Kidney (tissue), 14 donors: ENCODE measurements around the gene CHPF. TPM values are rescaled to one million over a fixed set of nuclear protein-coding genes. Genes with fewer than 3 reads are reported as not detected.

Experiments used
- DNase-seq, 5 donors: peaks; one replicate each; pipeline ENCODE4 v3.0.0-alpha.2; 2013 to 2020
- FAIRE-seq: peaks from 2 replicates; lab custom pipeline; 2012; peaks lifted over from hg19 to GRCh38; lab: Jason Lieb, UNC
- H3K27ac ChIP-seq, 2 donors: one replicate each; pipeline ENCODE4 v1.7.0; 2013; ENCODE audit warnings: low read depth in 2 of 2, low read length in 2 of 2, inconsistent platforms in 1 of 2
- H3K27me3 ChIP-seq: one replicate; pipeline ENCODE4 v1.7.1; 2013; ENCODE audit warnings: low read length, inconsistent platforms; ENCODE audit not compliant: control insufficient read depth, insufficient read depth
- H3K36me3 ChIP-seq, 3 donors: one replicate each; pipeline versions ENCODE4 v1.7.0 to v1.7.1; 2013; ENCODE audit warnings: low read length in 3 of 3, control low read depth in 1 of 3, inconsistent platforms in 1 of 3; ENCODE audit not compliant: insufficient read depth in 3 of 3, control insufficient read depth in 2 of 3
- H3K4me1 ChIP-seq, 3 donors: one replicate each; pipeline versions ENCODE4 v1.7.0 to v1.7.1; 2013; ENCODE audit warnings: low read length in 3 of 3, inconsistent platforms in 1 of 3, low read depth in 1 of 3; ENCODE audit not compliant: control insufficient read depth in 2 of 3, insufficient read depth in 2 of 3
- H3K4me3 ChIP-seq, 3 donors: one replicate each; pipeline versions ENCODE4 v1.7.0 to v1.8.1; 2013; ENCODE audit warnings: low read length in 3 of 3, control low read depth in 1 of 3, inconsistent platforms in 1 of 3
- H3K9ac ChIP-seq, 3 donors: one replicate each; pipeline versions ENCODE4 v1.7.0 to v1.7.1; 2013; ENCODE audit warnings: low read length in 3 of 3, control low read depth in 1 of 3, inconsistent platforms in 1 of 3
- H3K9me3 ChIP-seq, 3 donors: one replicate each; pipeline versions ENCODE4 v1.7.0 to v1.7.1; 2013; ENCODE audit warnings: low read length in 3 of 3, control low read depth in 1 of 3, inconsistent platforms in 1 of 3; ENCODE audit not compliant: control insufficient read depth in 2 of 3, insufficient read depth in 1 of 3
- CTCF ChIP-seq: IDR thresholded peaks from 3 replicates; pipeline ENCODE4 v1.5.1; 2012; ENCODE audit warnings: mild to moderate bottlenecking, moderate library complexity, borderline replicate concordance; ENCODE audit not compliant: insufficient read depth; ENCODE audit errors: extremely low read depth
- intact Hi-C: fragments of 100-400 bp; cut with DNase I; formaldehyde crosslinking; loops from one replicate; pipeline ENCODE4 v1.11.1; 2022
- polyA plus RNA-seq: library from polyadenylated mRNA; stranded (reverse); fragments of 350-450 nt; fragmentation: Illumina TruSeq; extraction: RNeasy Lipid Tissue Mini Kit (QIAGEN cat#74804); gene quantifications from one replicate; pipeline ENCODE4 v1.2.3, GENCODE V29; 2014; ENCODE audit warnings: low read depth, low replicate concordance; ENCODE audit not compliant: insufficient read depth
- total RNA-seq: library from RNA; stranded (reverse); fragmentation: NEBNext Ultra II Directional; extraction: Animal tissue kit (Norgen Biotek cat#: 25700); gene quantifications from one replicate; pipeline ENCODE4 v1.2.1, GENCODE V29; 2021
- donor health status: control.
- donor health status: control.
- donor health status: control.
- donor health status: control.
- donor health status: control.
- donor health status: DM: yes; HTN: yes; CAD: no.
- donor health status: Normal renal cell carcinoma (clear cell type).

CHPF gene
- total and polyA plus RNA-seq, 2 donors from 2014 or later = 57.3 to 59.5 TPM

- intact Hi-C loops = loop anchor here (10.0 kb wide), 1 partner anchor 134 kb away; no protein-coding TSS in a partner anchor
- Histone ChIP-seq H3K4me1 (peaks cover 4 to 12% (median 9%) of the 10 kb centered on the region in 3 donors), H3K36me3 (peaks cover 0 to 8% (median 8%) of the 10 kb centered on the region in 3 donors), H3K27me3 (no peaks in the 10 kb centered on the region), H3K4me3 (no peak overlapping the region), H3K9ac (no peak overlapping the region), H3K27ac (no peak overlapping the region), H3K9me3 (no peaks in the 10 kb centered on the region)
- no peak for TF ChIP-seq CTCF
- FAIRE-seq (no peak), DNase-seq (no peak)
Measured at GRCh38 chr2:219538956-219539788, 4.4 kb downstream of the CHPF start.

- H3K4me1 ChIP-seq = peaks cover 4 to 10% (median 9%) of the 10 kb centered on the region in 3 donors
- FAIRE-seq = no peak
- no peak for TF ChIP-seq CTCF
- peak in 1 of 5 donors; percentile 57 for DNase-seq
- H3K36me3 ChIP-seq = peaks cover 0 to 8% (median 8%) of the 10 kb centered on the region in 3 donors
- no peak overlapping the region for H3K9ac ChIP-seq
- H3K9me3 ChIP-seq = no peaks in the 10 kb centered on the region
- intact Hi-C loops = loop anchor here (10.0 kb wide), 1 partner anchor 134 kb away; no protein-coding TSS in a partner anchor
- no peak overlapping the region for H3K27ac ChIP-seq
- no peak overlapping the region for H3K4me3 ChIP-seq
- H3K27me3 ChIP-seq = no peaks in the 10 kb centered on the region
Measured at GRCh38 chr2:219538504-219538951, 5.1 kb downstream of the CHPF start.

- Histone ChIP-seq H3K9ac (no peak overlapping the region), H3K36me3 (peaks cover 0 to 8% (median 8%) of the 10 kb centered on the region in 3 donors), H3K4me3 (no peak overlapping the region), H3K27me3 (no peaks in the 10 kb centered on the region), H3K27ac (no peak overlapping the region), H3K4me1 (peaks cover 4 to 10% (median 9%) of the 10 kb centered on the region in 3 donors), H3K9me3 (no peaks in the 10 kb centered on the region)
- intact Hi-C loops = loop anchor here (10.0 kb wide), 1 partner anchor 133 kb away; no protein-coding TSS in a partner anchor
- no peak for DNase-seq
- no peak for TF ChIP-seq CTCF
- FAIRE-seq = no peak
Measured at GRCh38 chr2:219537657-219538488, 5.7 kb downstream of the CHPF start.
